ENCODE data around the gene RBM4.

Gene RBM4

GRCh38 chr11:66616379-66617154 is 21.9 kb upstream of the RBM4 start, which contains the start of gene RBM14:
TSS of gene RBM14 (plus strand) at chr11:66616630. CDS start at chr11:66616721, 91 bp downstream.
- DNase-seq (ENCODE audit: low read depth), result peak; percentile 98
- no peak for TF ChIP-seq CTCF (IDR thresholded peaks at IDR 0.05; ENCODE audit: low read depth, low read length, missing control alignments)
- peak within 1 kb of the TSS; percentile 95 for H3K4me3 ChIP-seq (ENCODE audit: low read depth, low read length)
- in situ Hi-C loops (cut with HindIII; ENCODE audit: low sequenced_read_pairs), result no loop called here

GRCh38 chr11:66617155-66617834 is 21.2 kb upstream of the RBM4 start:
- DNase-seq (ENCODE audit: low read depth), result no peak
- TF ChIP-seq CTCF (IDR thresholded peaks at IDR 0.05; ENCODE audit: low read depth, low read length, missing control alignments), result no peak
- in situ Hi-C loops (cut with HindIII; ENCODE audit: low sequenced_read_pairs), result no loop called here
- peak overlapping the region; percentile 95 for H3K4me3 ChIP-seq (ENCODE audit: low read depth, low read length)

DNA sequence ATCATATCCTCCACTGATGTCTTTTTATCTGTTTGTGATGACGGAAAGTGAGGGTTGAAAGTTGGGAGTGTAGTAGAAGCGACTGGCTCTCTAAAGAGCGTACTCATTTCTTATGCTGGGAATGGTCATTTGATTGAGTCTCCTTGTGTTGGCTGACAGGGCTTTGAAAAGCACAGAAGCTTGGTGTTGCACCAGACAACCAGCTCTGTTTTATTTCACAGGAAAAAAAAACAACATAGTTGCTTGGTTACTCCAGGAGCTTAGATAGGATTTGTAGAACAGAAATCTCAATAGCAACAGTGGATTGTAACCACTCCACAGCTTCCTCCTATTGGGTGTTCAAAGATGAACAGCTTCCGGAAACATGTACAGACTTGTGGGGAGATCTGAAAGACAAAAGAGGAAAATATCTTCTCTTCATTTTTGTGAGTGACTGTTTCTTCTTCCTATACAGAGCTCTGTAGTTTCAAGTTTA is 19.4 kb upstream of the RBM4 start:
- peak overlapping the region; percentile 95 for H3K4me3 ChIP-seq (ENCODE audit: low read depth, low read length)
- TF ChIP-seq CTCF (IDR thresholded peaks at IDR 0.05; ENCODE audit: low read depth, low read length, missing control alignments), result no peak
- in situ Hi-C loops (cut with HindIII; ENCODE audit: low sequenced_read_pairs), result no loop called here
- DNase-seq (ENCODE audit: low read depth), result no peak

DNA sequence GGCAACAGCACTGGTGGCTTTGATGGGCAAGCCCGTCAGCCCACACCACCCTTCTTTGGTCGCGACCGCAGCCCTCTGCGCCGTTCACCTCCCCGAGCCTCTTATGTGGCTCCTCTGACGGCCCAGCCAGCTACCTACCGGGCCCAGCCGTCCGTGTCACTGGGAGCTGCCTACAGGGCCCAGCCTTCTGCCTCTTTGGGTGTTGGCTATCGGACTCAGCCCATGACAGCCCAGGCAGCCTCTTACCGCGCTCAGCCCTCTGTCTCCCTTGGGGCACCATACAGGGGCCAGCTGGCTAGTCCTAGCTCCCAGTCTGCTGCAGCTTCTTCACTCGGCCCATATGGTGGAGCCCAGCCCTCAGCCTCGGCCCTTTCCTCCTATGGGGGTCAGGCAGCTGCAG is 14.1 kb upstream of the RBM4 start:
- TF ChIP-seq CTCF (IDR thresholded peaks at IDR 0.05; ENCODE audit: low read depth, low read length, missing control alignments), result no peak
- in situ Hi-C loops (cut with HindIII; ENCODE audit: low sequenced_read_pairs), result loop anchor here (5.0 kb wide), 1 partner anchor 53 kb away; the partner anchor contains the start of gene RBM4B
- no peak overlapping the region for H3K4me3 ChIP-seq (ENCODE audit: low read depth, low read length)
- no peak for DNase-seq (ENCODE audit: low read depth)

- DNase-seq (ENCODE audit: low read depth), result no peak
- in situ Hi-C loops (cut with HindIII; ENCODE audit: low sequenced_read_pairs), result no loop called here
- TF ChIP-seq CTCF (IDR thresholded peaks at IDR 0.05; ENCODE audit: low read depth, low read length, missing control alignments), result no peak
- H3K4me3 ChIP-seq (ENCODE audit: low read depth, low read length), result no peak overlapping the region
These were observed 13.3 kb upstream of the RBM4 start for GRCh38 chr11:66625041-66625751.

GRCh38 chr11:66625752-66626149 is 12.8 kb upstream of the RBM4 start:
- TF ChIP-seq CTCF (IDR thresholded peaks at IDR 0.05; ENCODE audit: low read depth, low read length, missing control alignments), result no peak
- H3K4me3 ChIP-seq (ENCODE audit: low read depth, low read length), result no peak overlapping the region
- in situ Hi-C loops (cut with HindIII; ENCODE audit: low sequenced_read_pairs), result no loop called here
- no peak for DNase-seq (ENCODE audit: low read depth)
